Fibroblast of pulmonary artery (primary cell): Measurements from ENCODE around the gene GHR.

Experiments
- DNase-seq: peaks from one replicate; pipeline ENCODE4 v3.0.0-alpha.2; 2010; ENCODE audit warnings: low read depth
- H3K4me3 ChIP-seq: replicated peaks from 2 replicates; pipeline ENCODE4 v1.5.1; 2011; ENCODE audit warnings: low read depth, mild to moderate bottlenecking, control low read depth, low read length, moderate library complexity
- CTCF ChIP-seq: IDR thresholded peaks from 2 replicates; pipeline ENCODE4 v1.5.1; 2011; ENCODE audit warnings: mild to moderate bottlenecking, control low read depth, low read length, inconsistent platforms; ENCODE audit errors: missing control alignments

GHR gene

GRCh38 chr5:42517164-42517563, 93.9 kb downstream of the GHR start:
- H3K4me3 ChIP-seq, result no peak overlapping the region
- DNase-seq, result no peak
- no peak for TF ChIP-seq CTCF

GRCh38 chr5:42518595-42519221, 95.5 kb downstream of the GHR start:
- no peak overlapping the region for H3K4me3 ChIP-seq
- TF ChIP-seq CTCF, result no peak
- no peak for DNase-seq

- no peak for TF ChIP-seq CTCF
- DNase-seq, result no peak
- H3K4me3 ChIP-seq, result no peak overlapping the region
Observed at GRCh38 chr5:42520203-42520602, 97.0 kb downstream of the GHR start.

- no peak for TF ChIP-seq CTCF
- no peak overlapping the region for H3K4me3 ChIP-seq
- no peak for DNase-seq
Observed at GRCh38 chr5:42520957-42521356, 97.7 kb downstream of the GHR start.

- DNase-seq, result no peak
- no peak for TF ChIP-seq CTCF
- H3K4me3 ChIP-seq, result no peak overlapping the region
Observed at GRCh38 chr5:42521406-42521805, 98.2 kb downstream of the GHR start.

- no peak overlapping the region for H3K4me3 ChIP-seq
- DNase-seq, result no peak
- no peak for TF ChIP-seq CTCF
Observed at GRCh38 chr5:42522783-42523182, 99.5 kb downstream of the GHR start.

GRCh38 chr5:42526179-42526578, 102.9 kb downstream of the GHR start:
- H3K4me3 ChIP-seq, result no peak overlapping the region
- DNase-seq, result no peak
- no peak for TF ChIP-seq CTCF
